ENCODE measurements around the gene TMEM119.
"Not testable (repeated sequence)": the region's sequence is repeated elsewhere in the genome, so short reads cannot be mapped to it uniquely, and the experiment has no call there.

The TMEM119 gene

GRCh38 chr12:108598553-108599250 lies 818 bp upstream of the TMEM119 start:
- DNase-seq = no peak

GRCh38 chr12:108596854-108597558 lies 878 bp downstream of the TMEM119 start:
- no peak for DNase-seq

GRCh38 chr12:108595711-108596647 lies 1.9 kb downstream of the TMEM119 start:
- no peak for DNase-seq

GRCh38 chr12:108594960-108595710 lies 2.7 kb downstream of the TMEM119 start:
- no peak for DNase-seq

GRCh38 chr12:108594323-108594903 lies 3.5 kb downstream of the TMEM119 start:
- DNase-seq = no peak

GRCh38 chr12:108592033-108592909 lies 5.6 kb downstream of the TMEM119 start:
- DNase-seq = no peak

- no peak for DNase-seq
These were observed 6.5 kb downstream of the TMEM119 start for GRCh38 chr12:108591267-108591980.

GRCh38 chr12:108590463-108590862 lies 7.4 kb downstream of the TMEM119 start:
- not testable (repeated sequence) for DNase-seq

- no peak for DNase-seq
These were observed 8.0 kb downstream of the TMEM119 start for GRCh38 chr12:108589840-108590229.

- DNase-seq = peak; percentile 61
These were observed 8.7 kb downstream of the TMEM119 start for GRCh38 chr12:108589028-108589839.

GRCh38 chr12:108587826-108588225 lies 10.1 kb downstream of the TMEM119 start:
- peak; percentile 65 for DNase-seq

GRCh38 chr12:108586306-108586705 lies 11.6 kb downstream of the TMEM119 start:
- DNase-seq = no peak

- no peak for DNase-seq
These were observed 12.0 kb downstream of the TMEM119 start for GRCh38 chr12:108585864-108586263.

GRCh38 chr12:108584456-108585065 lies 13.3 kb downstream of the TMEM119 start:
- no peak for DNase-seq

- DNase-seq = peak; percentile 85
These were observed 13.9 kb downstream of the TMEM119 start for GRCh38 chr12:108583991-108584390.

- no peak for DNase-seq
These were observed 14.7 kb downstream of the TMEM119 start for GRCh38 chr12:108582978-108583770.

GRCh38 chr12:108582509-108582908 lies 15.4 kb downstream of the TMEM119 start:
- DNase-seq = no peak

All from NCI-H2171 treated with DMSO at 0.1 percent for 48 hours (cell line).